Trophoblast cell (in vitro differentiated cells and primary cell): ENCODE data around the gene ROR1.
A peak's percentile ranks its signal among the peaks of the same experiment; 100 is the strongest.

Experiments
- DNase-seq, 2 donors: peaks; one replicate each; pipeline ENCODE4 v3.0.0-alpha.2; 2016
- H2AFZ ChIP-seq: 2 replicates; pipeline ENCODE4 v1.6.1; 2013; ENCODE audit warnings: low read length, moderate library complexity, mild to moderate bottlenecking; ENCODE audit not compliant: insufficient read depth, poor library complexity
- H2AK5ac ChIP-seq: 2 replicates; pipeline ENCODE4 v1.6.1; 2013; ENCODE audit warnings: mild to moderate bottlenecking, low read length
- H2BK120ac ChIP-seq: 2 replicates; pipeline ENCODE4 v1.6.1; 2013; ENCODE audit warnings: low read length, mild to moderate bottlenecking, moderate library complexity; ENCODE audit not compliant: insufficient read depth, poor library complexity
- H2BK12ac ChIP-seq: 2 replicates; pipeline ENCODE4 v1.6.1; 2013; ENCODE audit warnings: mild to moderate bottlenecking, low read length, moderate library complexity
- H2BK5ac ChIP-seq: 2 replicates; pipeline ENCODE4 v1.6.1; 2013; ENCODE audit warnings: low read length, low read depth, moderate library complexity, mild to moderate bottlenecking; ENCODE audit not compliant: poor library complexity
- H3K14ac ChIP-seq: 2 replicates; pipeline ENCODE4 v1.6.1; 2013; ENCODE audit warnings: mild to moderate bottlenecking, low read length
- H3K18ac ChIP-seq: 2 replicates; pipeline ENCODE4 v1.6.1; 2013; ENCODE audit warnings: mild to moderate bottlenecking, low read length
- H3K23ac ChIP-seq: 2 replicates; pipeline ENCODE4 v1.6.1; 2013; ENCODE audit warnings: low read length
- H3K27ac ChIP-seq: 2 replicates; pipeline ENCODE4 v1.5.1; 2013; ENCODE audit warnings: low read depth, mild to moderate bottlenecking, inconsistent platforms, low read length, moderate library complexity
- H3K27me3 ChIP-seq: 2 replicates; pipeline ENCODE4 v1.6.1; 2013; ENCODE audit warnings: inconsistent platforms, mild to moderate bottlenecking, low read length, moderate library complexity; ENCODE audit not compliant: insufficient read depth
- H3K36me3 ChIP-seq, 2 experiments: 1 replicate in 1 of 2; 2 replicates in 1 of 2; pipeline ENCODE4 v1.6.1; 2013; ENCODE audit warnings: low read length in 2 of 2, mild to moderate bottlenecking in 2 of 2, moderate library complexity in 1 of 2; ENCODE audit not compliant: insufficient read depth in 2 of 2, control insufficient read depth in 1 of 2
- H3K4ac ChIP-seq: 2 replicates; pipeline ENCODE4 v1.6.1; 2013; ENCODE audit warnings: low read depth, mild to moderate bottlenecking, low read length, moderate library complexity
- H3K4me1 ChIP-seq, 2 experiments: 1 replicate in 1 of 2; 2 replicates in 1 of 2; pipeline ENCODE4 v1.6.1; 2013; ENCODE audit warnings: low read length in 2 of 2, mild to moderate bottlenecking in 2 of 2, moderate library complexity in 1 of 2; ENCODE audit not compliant: insufficient read depth in 2 of 2, control insufficient read depth in 1 of 2
- H3K4me2 ChIP-seq: 2 replicates; pipeline ENCODE4 v1.6.1; 2013; ENCODE audit warnings: inconsistent platforms, mild to moderate bottlenecking, low read length, moderate library complexity
- H3K4me3 ChIP-seq: 2 replicates; pipeline ENCODE4 v1.5.1; 2013; ENCODE audit warnings: mild to moderate bottlenecking, low read depth, low read length, inconsistent platforms
- H3K79me1 ChIP-seq: one replicate; pipeline ENCODE4 v1.6.1; 2013; ENCODE audit warnings: low read length
- H3K79me2 ChIP-seq: 2 replicates; pipeline ENCODE4 v1.6.1; 2013; ENCODE audit warnings: low read length, mild to moderate bottlenecking; ENCODE audit not compliant: control insufficient read depth, insufficient read depth, poor library complexity
- H3K9ac ChIP-seq: 2 replicates; pipeline ENCODE4 v1.6.1; 2013; ENCODE audit warnings: mild to moderate bottlenecking, low read length
- H3K9me3 ChIP-seq: 2 replicates; pipeline ENCODE4 v1.6.1; 2013; ENCODE audit warnings: low read depth, mild to moderate bottlenecking, control low read depth, inconsistent platforms, low read length; ENCODE audit not compliant: insufficient read depth
- H4K12ac ChIP-seq: 2 replicates; pipeline ENCODE4 v1.6.1; 2013; ENCODE audit warnings: low read depth, mild to moderate bottlenecking, low read length, moderate library complexity
- H4K8ac ChIP-seq: 2 replicates; pipeline ENCODE4 v1.6.1; 2013; ENCODE audit warnings: low read depth, mild to moderate bottlenecking, low read length, moderate library complexity
- H4K91ac ChIP-seq: one replicate; pipeline ENCODE4 v1.6.1; 2013; ENCODE audit warnings: low read depth, mild to moderate bottlenecking, low read length, moderate library complexity
- WGBS: extraction: QIAGEN DNeasy Blood & Tissue Kit; methylation state at CpG from one replicate; pipeline ENCODE4 v1.1.7; 2013; ENCODE audit warnings: missing lambda C conversion rate; ENCODE audit not compliant: insufficient read length, insufficient coverage; ENCODE audit errors: extremely low coverage; 5-methylcytosine and 5-hydroxymethylcytosine counted together

The ROR1 gene

DNA sequence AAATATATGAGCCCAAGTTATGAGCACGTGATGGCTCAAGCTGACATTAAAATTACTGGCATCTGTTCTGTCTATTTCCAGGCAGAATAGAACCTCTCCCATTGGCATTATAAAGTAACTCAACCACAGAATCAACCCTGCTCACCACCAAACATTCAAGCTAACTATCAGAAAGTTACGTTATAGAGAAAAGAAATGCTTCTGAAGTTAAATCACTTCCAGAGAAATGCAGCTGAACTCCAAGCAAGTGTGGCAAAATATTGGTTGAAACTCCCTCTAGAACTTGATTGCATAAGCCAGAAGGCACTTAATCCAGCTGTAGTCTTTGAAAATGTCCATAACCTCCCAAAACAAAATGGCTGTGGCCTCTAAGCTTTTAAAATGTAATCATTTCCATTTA, 393.4 kb downstream of the ROR1 start:
- no peak for DNase-seq
- Histone ChIP-seq H3K23ac (no peak overlapping the region), H2AK5ac (no peak overlapping the region), H3K4me1 (peaks cover 6 to 7% of the 10 kb centered on the region in 2 experiments), H3K4ac (no peak overlapping the region), H3K4me2 (no peak overlapping the region), H2BK120ac (no peak overlapping the region), H4K8ac (no peak overlapping the region), H3K36me3 (peaks cover 9 to 21% of the 10 kb centered on the region in 2 experiments), H3K14ac (no peak overlapping the region), H3K79me2 (no peaks in the 10 kb centered on the region), H3K27ac (no peak overlapping the region), H3K79me1 (peaks cover 2% of the 10 kb centered on the region), H2BK5ac (no peak overlapping the region), H3K9ac (no peak overlapping the region), H3K4me3 (no peak overlapping the region), H3K27me3 (no peaks in the 10 kb centered on the region), H4K12ac (no peak overlapping the region), H3K18ac (no peak overlapping the region), H4K91ac (no peak overlapping the region), H3K9me3 (no peaks in the 10 kb centered on the region), H2BK12ac (no peak overlapping the region), H2AFZ (no peak overlapping the region)
- no CpG with 5 or more reads among the region's 2 CpGs for WGBS

- Histone ChIP-seq H3K14ac (no peak overlapping the region), H2BK12ac (no peak overlapping the region), H3K27ac (no peak overlapping the region), H3K9me3 (no peaks in the 10 kb centered on the region), H4K12ac (no peak overlapping the region), H3K18ac (no peak overlapping the region), H2BK5ac (no peak overlapping the region), H3K79me1 (no peaks in the 10 kb centered on the region), H4K8ac (no peak overlapping the region), H3K4me3 (no peak overlapping the region), H3K4ac (no peak overlapping the region), H4K91ac (no peak overlapping the region), H3K4me2 (peak overlapping the region; percentile 20), H3K4me1 (peaks cover 12% of the 10 kb centered on the region in 2 experiments), H3K27me3 (no peaks in the 10 kb centered on the region), H3K9ac (no peak overlapping the region), H2BK120ac (no peak overlapping the region), H3K36me3 (peaks cover 6 to 13% of the 10 kb centered on the region in 2 experiments), H3K23ac (no peak overlapping the region), H2AFZ (no peak overlapping the region), H3K79me2 (no peaks in the 10 kb centered on the region), H2AK5ac (no peak overlapping the region)
- DNase-seq = no peak
- WGBS = no CpG with 5 or more reads among the region's 1 CpG
Measured at GRCh38 chr1:64171246-64171645, 397.4 kb downstream of the ROR1 start.

GRCh38 chr1:64171797-64172281, 398.0 kb downstream of the ROR1 start:
- Histone ChIP-seq H2BK5ac (no peak overlapping the region), H3K4me3 (no peak overlapping the region), H4K91ac (no peak overlapping the region), H3K9me3 (no peaks in the 10 kb centered on the region), H3K14ac (no peak overlapping the region), H2BK120ac (no peak overlapping the region), H3K4me1 (peaks cover 12% of the 10 kb centered on the region in 2 experiments), H3K4ac (no peak overlapping the region), H3K79me2 (no peaks in the 10 kb centered on the region), H2AFZ (no peak overlapping the region), H3K36me3 (peaks cover 6 to 14% of the 10 kb centered on the region in 2 experiments), H2AK5ac (no peak overlapping the region), H3K4me2 (peak overlapping the region; percentile 20), H3K23ac (no peak overlapping the region), H3K27ac (no peak overlapping the region), H3K79me1 (no peaks in the 10 kb centered on the region), H2BK12ac (no peak overlapping the region), H3K27me3 (no peaks in the 10 kb centered on the region), H4K12ac (no peak overlapping the region), H3K9ac (no peak overlapping the region), H3K18ac (no peak overlapping the region), H4K8ac (no peak overlapping the region)
- no CpG with 5 or more reads among the region's 3 CpGs for WGBS
- DNase-seq = peak; percentile 82 to 89

GRCh38 chr1:64172458-64172983, 398.7 kb downstream of the ROR1 start:
- H3K4me3 ChIP-seq = no peak overlapping the region
- no peak overlapping the region for H2BK120ac ChIP-seq
- H3K18ac ChIP-seq = no peak overlapping the region
- H2BK5ac ChIP-seq = no peak overlapping the region
- H3K9me3 ChIP-seq = no peaks in the 10 kb centered on the region
- peaks cover 12% of the 10 kb centered on the region in 2 experiments for H3K4me1 ChIP-seq
- no peak overlapping the region for H3K27ac ChIP-seq
- H3K4ac ChIP-seq = no peak overlapping the region
- WGBS = no CpG with 5 or more reads among the region's 3 CpGs
- H4K91ac ChIP-seq = no peak overlapping the region
- H2AK5ac ChIP-seq = no peak overlapping the region
- no peak overlapping the region for H2AFZ ChIP-seq
- H3K23ac ChIP-seq = no peak overlapping the region
- H3K9ac ChIP-seq = no peak overlapping the region
- H3K79me2 ChIP-seq = no peaks in the 10 kb centered on the region
- H3K4me2 ChIP-seq = no peak overlapping the region
- H4K8ac ChIP-seq = no peak overlapping the region
- no peak for DNase-seq
- no peaks in the 10 kb centered on the region for H3K79me1 ChIP-seq
- H2BK12ac ChIP-seq = no peak overlapping the region
- no peaks in the 10 kb centered on the region for H3K27me3 ChIP-seq
- no peak overlapping the region for H4K12ac ChIP-seq
- peaks cover 6 to 20% of the 10 kb centered on the region in 2 experiments for H3K36me3 ChIP-seq
- no peak overlapping the region for H3K14ac ChIP-seq
